HFF-Myc (cell line): ENCODE results near the gene PRKG1.

Experiments
- DNase-seq: peaks from one replicate; pipeline ENCODE4 v3.0.0-alpha.2; 2011; ENCODE audit warnings: low read depth; ENCODE audit errors: extremely low read depth
- H3K4me3 ChIP-seq: replicated peaks from 2 replicates; pipeline ENCODE4 v1.5.1; 2011; ENCODE audit warnings: low read depth, mild to moderate bottlenecking, control low read depth, low read length
- CTCF ChIP-seq: IDR thresholded peaks from 2 replicates; pipeline ENCODE4 v1.5.1; 2012; ENCODE audit warnings: mild to moderate bottlenecking, low read depth, low read length, control low read depth; ENCODE audit errors: missing control alignments

The PRKG1 gene

DNA sequence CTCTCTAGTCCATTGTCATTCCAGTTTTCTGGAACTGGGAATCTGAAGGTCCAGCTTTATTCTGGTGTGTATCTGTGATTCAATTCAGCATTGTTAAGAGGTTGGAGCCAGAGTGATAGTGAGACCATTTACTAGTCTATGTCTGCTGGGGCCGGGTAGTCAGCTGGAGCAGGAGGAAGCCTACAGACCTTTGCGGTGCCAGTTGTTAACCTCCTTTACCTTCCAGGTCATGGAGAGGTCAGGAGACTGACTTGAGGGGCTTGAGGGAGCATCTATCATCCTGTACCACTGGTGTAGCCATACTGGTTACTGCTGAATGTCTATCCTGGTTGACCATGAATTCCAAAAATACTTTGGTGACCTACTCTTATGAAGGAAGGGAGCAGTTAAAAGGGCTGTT is 634.3 kb downstream of the PRKG1 start:
- TF ChIP-seq CTCF: no peak
- DNase-seq: no peak
- H3K4me3 ChIP-seq: no peak overlapping the region

- no peak for TF ChIP-seq CTCF
- no peak for DNase-seq
- no peak overlapping the region for H3K4me3 ChIP-seq
These were observed 635.2 kb downstream of the PRKG1 start for GRCh38 chr10:51709324-51709972.

GRCh38 chr10:51711519-51711891 is 637.2 kb downstream of the PRKG1 start:
- TF ChIP-seq CTCF: no peak
- no peak overlapping the region for H3K4me3 ChIP-seq
- DNase-seq: no peak

GRCh38 chr10:51716981-51717380 is 642.7 kb downstream of the PRKG1 start:
- no peak for TF ChIP-seq CTCF
- no peak overlapping the region for H3K4me3 ChIP-seq
- DNase-seq: no peak

DNA sequence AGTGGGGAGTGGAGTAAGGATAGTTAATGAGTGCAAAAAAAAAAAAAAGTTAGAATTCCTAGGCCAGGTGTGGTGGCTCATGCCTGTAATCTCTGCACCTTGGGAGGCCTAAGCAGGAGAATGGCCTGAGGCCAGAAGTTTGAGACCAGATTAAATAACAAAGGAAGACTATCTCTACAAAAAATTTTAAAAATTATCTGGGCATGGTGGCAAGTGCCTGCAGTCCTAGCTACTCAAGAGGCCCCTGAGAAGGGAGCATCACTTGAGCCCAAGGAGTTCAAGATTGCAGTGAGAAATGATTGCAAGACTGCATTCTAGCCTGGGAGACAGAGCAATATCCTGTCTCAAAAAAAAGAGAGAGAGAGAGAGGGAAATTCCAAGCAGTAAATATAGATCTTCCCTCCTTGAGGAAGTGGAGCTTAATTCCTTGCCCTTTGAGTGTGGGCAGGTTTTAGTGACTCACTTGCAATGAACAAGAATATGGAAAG is 644.6 kb downstream of the PRKG1 start:
- DNase-seq: no peak
- no peak for TF ChIP-seq CTCF
- H3K4me3 ChIP-seq: no peak overlapping the region

DNA sequence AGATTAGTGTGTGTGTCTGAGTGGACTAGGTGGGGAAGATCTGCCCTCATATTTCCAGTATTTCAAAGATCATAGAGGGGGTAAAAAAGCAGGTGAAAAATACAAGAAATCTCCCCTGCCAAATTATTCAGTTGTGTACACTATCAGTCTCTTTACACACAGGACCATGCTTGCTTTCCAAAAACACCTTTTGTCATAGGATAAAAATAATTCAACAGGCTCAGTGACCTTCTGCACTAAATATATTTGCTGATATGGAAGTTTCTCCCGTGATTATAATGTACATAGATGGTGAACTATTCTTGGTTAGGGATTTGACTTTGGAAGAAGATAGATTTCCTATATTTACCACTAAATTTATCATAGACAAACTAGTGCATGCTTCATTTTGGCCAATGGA is 649.8 kb downstream of the PRKG1 start:
- H3K4me3 ChIP-seq: no peak overlapping the region
- no peak for DNase-seq
- no peak for TF ChIP-seq CTCF
